ENCODE data around the gene SYDE1. TPM values are rescaled to one million over a fixed set of nuclear protein-coding genes. Genes with fewer than 3 reads are reported as not detected.
"Not testable (repeated sequence)": the region's sequence is repeated elsewhere in the genome, so short reads cannot be mapped to it uniquely, and the experiment has no call there.

The SYDE1 gene
- total RNA-seq, 1 donor from 2014 or later: 13.1 TPM

- no peaks in the 10 kb centered on the region for H3K36me3 ChIP-seq
- H3K27me3 ChIP-seq (ENCODE audit: low read depth): peaks cover 81% of the 10 kb centered on the region
- intact Hi-C loops (cut with micrococcal nuclease): no loop called here
- no peak overlapping the region for H3K4me3 ChIP-seq
- DNase-seq: no peak
- H3K4me1 ChIP-seq: no peaks in the 10 kb centered on the region
- TF ChIP-seq, protein P1, sequence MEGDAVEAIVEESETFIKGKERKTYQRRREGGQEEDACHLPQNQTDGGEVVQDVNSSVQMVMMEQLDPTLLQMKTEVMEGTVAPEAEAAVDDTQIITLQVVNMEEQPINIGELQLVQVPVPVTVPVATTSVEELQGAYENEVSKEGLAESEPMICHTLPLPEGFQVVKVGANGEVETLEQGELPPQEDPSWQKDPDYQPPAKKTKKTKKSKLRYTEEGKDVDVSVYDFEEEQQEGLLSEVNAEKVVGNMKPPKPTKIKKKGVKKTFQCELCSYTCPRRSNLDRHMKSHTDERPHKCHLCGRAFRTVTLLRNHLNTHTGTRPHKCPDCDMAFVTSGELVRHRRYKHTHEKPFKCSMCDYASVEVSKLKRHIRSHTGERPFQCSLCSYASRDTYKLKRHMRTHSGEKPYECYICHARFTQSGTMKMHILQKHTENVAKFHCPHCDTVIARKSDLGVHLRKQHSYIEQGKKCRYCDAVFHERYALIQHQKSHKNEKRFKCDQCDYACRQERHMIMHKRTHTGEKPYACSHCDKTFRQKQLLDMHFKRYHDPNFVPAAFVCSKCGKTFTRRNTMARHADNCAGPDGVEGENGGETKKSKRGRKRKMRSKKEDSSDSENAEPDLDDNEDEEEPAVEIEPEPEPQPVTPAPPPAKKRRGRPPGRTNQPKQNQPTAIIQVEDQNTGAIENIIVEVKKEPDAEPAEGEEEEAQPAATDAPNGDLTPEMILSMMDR (IDR thresholded peaks at IDR 0.05; ENCODE audit: borderline replicate concordance): no peak
- no peaks in the 10 kb centered on the region for H3K9me3 ChIP-seq (replicated peaks)
- no peak overlapping the region for H3K27ac ChIP-seq (replicated peaks)
These were observed 31.4 kb upstream of the SYDE1 start for GRCh38 chr19:15075806-15076205.

GRCh38 chr19:15080002-15080401 lies 27.2 kb upstream of the SYDE1 start:
- peaks cover 89% of the 10 kb centered on the region for H3K27me3 ChIP-seq (ENCODE audit: low read depth)
- H3K4me3 ChIP-seq; H3K27ac ChIP-seq (replicated peaks); intact Hi-C loops (cut with micrococcal nuclease); H3K4me1 ChIP-seq; H3K9me3 ChIP-seq (replicated peaks); H3K36me3 ChIP-seq; DNase-seq: not testable (repeated sequence)

- intact Hi-C loops (cut with micrococcal nuclease): no loop called here
- no peak within 1 kb of the TSS for H3K4me3 ChIP-seq
- no peaks in the 10 kb centered on the region for H3K4me1 ChIP-seq
- DNase-seq: no peak
- peaks cover 89% of the 10 kb centered on the region for H3K27me3 ChIP-seq (ENCODE audit: low read depth)
- no peak within 1 kb of the TSS for H3K27ac ChIP-seq (replicated peaks)
- H3K9me3 ChIP-seq (replicated peaks): no peaks in the 10 kb centered on the region
- no peaks in the 10 kb centered on the region for H3K36me3 ChIP-seq
- TF ChIP-seq, protein P1 (IDR thresholded peaks at IDR 0.05; ENCODE audit: borderline replicate concordance): no peak
These were observed 25.3 kb upstream of the SYDE1 start, which contains the start of gene OR1I1 for GRCh38 chr19:15081911-15082310. TSS of gene OR1I1 (plus strand) at chr19:15082211. CDS start at chr19:15087066, 4,855 bp downstream.

DNA sequence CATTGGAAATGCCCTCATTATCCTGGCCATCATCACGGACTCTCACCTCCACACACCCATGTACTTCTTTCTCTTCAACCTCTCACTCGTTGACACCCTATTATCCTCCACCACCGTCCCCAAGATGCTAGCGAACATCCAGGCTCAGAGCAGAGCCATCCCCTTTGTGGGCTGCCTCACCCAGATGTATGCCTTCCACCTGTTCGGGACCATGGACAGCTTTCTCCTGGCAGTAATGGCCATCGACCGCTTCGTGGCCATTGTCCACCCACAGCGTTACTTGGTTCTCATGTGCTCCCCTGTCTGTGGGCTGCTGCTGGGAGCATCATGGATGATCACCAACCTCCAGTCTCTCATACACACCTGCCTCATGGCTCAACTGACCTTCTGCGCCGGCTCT lies 20.0 kb upstream of the SYDE1 start:
- intact Hi-C loops (cut with micrococcal nuclease): no loop called here
- TF ChIP-seq, protein P1 (IDR thresholded peaks at IDR 0.05; ENCODE audit: borderline replicate concordance): no peak

GRCh38 chr19:15091918-15092753 lies 15.1 kb upstream of the SYDE1 start:
- Histone ChIP-seq H3K9me3 (replicated peaks) (no peaks in the 10 kb centered on the region), H3K36me3 (no peaks in the 10 kb centered on the region), H3K4me1 (peaks cover 4% of the 10 kb centered on the region), H3K4me3 (peak overlapping the region; percentile 33), H3K27ac (replicated peaks) (no peak overlapping the region), H3K27me3 (ENCODE audit: low read depth) (peaks cover 31% of the 10 kb centered on the region)
- DNase-seq: no peak
- intact Hi-C loops (cut with micrococcal nuclease): loop anchor here (10.0 kb wide), 1 partner anchor 463 kb away; no protein-coding TSS in a partner anchor
- TF ChIP-seq, protein P1 (IDR thresholded peaks at IDR 0.05; ENCODE audit: borderline replicate concordance): peak; percentile 76

More for the DNA sequence above, 20.0 kb upstream of the SYDE1 start:
- Histone ChIP-seq H3K4me3 (no peak overlapping the region), H3K27me3 (ENCODE audit: low read depth) (peaks cover 80% of the 10 kb centered on the region), H3K4me1 (peaks cover 3% of the 10 kb centered on the region), H3K27ac (replicated peaks) (no peak overlapping the region), H3K9me3 (replicated peaks) (no peaks in the 10 kb centered on the region), H3K36me3 (no peaks in the 10 kb centered on the region)
- no peak for DNase-seq

- intact Hi-C loops (cut with micrococcal nuclease): loop anchor here (10.0 kb wide), 1 partner anchor 462 kb away; no protein-coding TSS in a partner anchor
- Histone ChIP-seq H3K27me3 (ENCODE audit: low read depth) (peaks cover 23% of the 10 kb centered on the region), H3K9me3 (replicated peaks) (no peaks in the 10 kb centered on the region), H3K27ac (replicated peaks) (no peak overlapping the region), H3K36me3 (no peaks in the 10 kb centered on the region), H3K4me3 (no peak overlapping the region), H3K4me1 (peaks cover 4% of the 10 kb centered on the region)
- TF ChIP-seq, protein P1 (IDR thresholded peaks at IDR 0.05; ENCODE audit: borderline replicate concordance): no peak
- no peak for DNase-seq
These were observed 14.2 kb upstream of the SYDE1 start for GRCh38 chr19:15093001-15093400.

All from left ventricle myocardium inferior (tissue), 1 donor.